HG02763 (cell line): ENCODE measurements around the gene SIX1.

Experiments
- ATAC-seq: cut with Tn5 transposase; IDR thresholded peaks from one replicate; pipeline ENCODE4 v1.9.1; 2021; ENCODE audit warnings: mild to moderate bottlenecking, moderate library complexity; ENCODE audit not compliant: unreplicated experiment

The SIX1 gene

GRCh38 chr14:60655898-60656685, 6.8 kb upstream of the SIX1 start:
- no peak for ATAC-seq

- no peak for ATAC-seq
Measured at GRCh38 chr14:60655119-60655897, 6.0 kb upstream of the SIX1 start.

DNA sequence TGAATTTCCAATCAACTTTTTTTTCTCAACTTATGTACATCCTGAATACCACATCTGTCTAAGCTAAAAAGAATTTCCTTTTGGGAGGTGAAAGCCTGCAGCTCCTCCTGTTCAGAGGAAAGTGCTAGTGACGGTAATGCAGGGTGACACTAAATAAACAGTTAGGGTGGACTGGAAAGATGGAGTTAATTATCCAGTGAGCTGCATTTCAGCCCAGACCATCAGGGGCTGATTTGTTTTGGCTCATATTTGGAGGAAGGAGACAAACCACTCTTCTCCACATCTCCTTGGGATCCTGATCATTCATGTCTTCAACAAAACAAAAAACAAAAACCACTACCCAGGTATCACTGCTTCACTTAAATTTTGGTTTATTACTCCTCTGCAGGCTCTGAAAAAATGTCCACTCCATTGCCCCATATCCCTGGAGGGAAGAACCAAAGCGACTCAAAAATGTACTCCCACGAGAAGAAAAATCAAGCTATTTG, 5.1 kb upstream of the SIX1 start:
- no peak for ATAC-seq

DNA sequence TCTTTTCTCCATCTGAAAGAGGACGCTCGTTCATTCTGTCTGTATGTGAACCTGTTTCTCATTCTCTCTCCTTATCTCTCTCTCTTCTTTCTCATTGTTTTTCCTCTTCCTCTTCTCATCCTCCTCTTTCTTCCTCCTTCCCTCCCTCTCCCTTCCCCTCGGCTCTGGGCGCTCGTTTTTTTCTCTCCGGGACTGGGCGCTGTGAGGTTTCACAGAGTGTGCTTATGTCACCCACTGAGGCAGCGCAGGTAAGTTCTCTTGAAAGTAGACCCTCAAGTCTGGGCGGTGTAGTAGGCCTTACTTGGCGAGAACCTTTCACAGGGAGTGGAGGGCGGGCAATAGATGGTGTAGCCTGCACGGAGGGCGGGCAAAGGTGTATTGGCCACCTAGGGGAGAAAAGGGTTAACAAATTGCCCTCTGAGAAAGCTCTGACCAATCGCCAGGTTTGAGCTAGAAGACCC, 4.5 kb upstream of the SIX1 start:
- ATAC-seq, result no peak

DNA sequence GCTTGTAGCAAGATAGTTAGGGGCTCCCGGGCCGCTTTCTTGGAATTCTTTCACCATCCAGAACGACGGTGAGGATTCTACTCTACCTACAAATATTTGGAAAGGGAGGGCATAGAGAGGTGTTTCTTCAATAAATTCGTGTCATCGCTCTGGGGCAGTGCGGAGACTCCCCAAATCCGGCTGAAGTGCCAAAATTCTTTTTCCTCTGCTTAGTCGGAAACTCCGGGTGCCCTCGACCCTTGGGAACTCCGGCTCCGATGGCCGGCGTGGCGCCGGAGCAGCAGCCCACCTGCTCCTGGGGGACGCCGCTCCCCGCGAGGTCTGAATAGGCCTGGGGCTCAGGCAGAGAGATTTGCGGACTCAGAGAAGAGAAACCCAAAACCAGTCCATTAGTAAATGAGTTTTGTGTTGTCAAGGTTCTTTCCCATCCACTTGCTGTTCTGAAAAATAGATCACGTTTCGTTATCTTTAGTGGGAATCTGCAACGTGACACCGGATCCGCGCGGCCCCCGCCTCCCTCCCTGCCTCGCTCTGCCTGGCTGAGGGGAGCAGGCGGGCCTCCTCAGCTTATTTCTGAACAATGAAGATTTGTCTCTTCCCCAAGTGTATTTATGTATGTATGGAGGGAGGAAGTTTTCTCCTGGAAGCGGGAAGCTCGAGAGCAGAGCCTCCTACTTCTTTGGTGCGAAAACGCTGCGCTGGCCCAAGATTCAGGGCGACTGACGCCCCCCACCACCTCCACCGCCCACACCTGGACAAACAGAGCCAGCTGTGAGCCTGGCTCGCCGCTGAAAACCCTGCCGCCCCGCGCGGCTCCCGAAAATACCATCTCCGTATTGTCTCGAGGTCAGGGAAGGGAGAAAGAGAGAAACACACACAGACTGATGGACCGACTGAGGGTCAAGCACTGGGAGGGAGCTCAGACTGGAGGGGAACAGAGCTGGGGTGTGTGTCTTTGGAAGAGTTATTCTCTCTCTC, 3.7 kb upstream of the SIX1 start:
- ATAC-seq, result no peak

GRCh38 chr14:60651796-60652673, 2.8 kb upstream of the SIX1 start:
- ATAC-seq, result no peak

DNA sequence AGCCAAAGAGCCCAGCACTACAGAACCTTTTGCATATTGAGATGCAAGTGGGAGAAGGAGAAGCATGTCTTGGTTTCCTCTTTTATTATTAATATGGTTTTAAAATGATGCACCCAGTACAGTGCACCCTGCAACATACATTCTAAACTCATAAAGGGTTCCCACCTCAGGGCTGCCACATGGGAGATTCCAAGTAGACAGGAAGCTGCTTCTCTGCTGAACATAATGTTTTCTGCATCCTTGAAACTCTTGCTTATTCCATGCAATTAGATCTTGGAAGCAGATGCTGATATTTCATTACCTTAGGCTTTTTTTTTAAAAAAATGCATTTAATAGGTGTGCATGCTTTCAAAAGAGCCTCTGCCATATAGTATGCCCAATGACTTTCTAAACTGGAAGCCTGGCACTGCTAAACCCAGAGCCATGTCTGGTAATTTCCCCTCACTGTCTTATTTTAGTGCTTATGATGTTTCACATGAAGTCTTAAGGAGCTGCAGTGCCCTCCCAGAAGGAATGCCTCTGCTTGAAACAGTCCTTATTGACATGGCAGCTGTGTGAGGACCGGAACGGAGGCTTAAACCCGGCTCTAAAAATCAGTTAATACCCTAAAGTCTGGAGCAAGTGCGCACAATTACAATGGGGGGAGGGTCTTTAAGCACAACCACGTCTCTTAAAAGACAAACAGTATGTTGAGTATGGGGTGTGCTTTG, 2.0 kb upstream of the SIX1 start:
- no peak for ATAC-seq

- ATAC-seq, result no peak
Measured at GRCh38 chr14:60650373-60650961, 1.2 kb upstream of the SIX1 start.

- ATAC-seq, result no peak
Measured at GRCh38 chr14:60649875-60650372, 647 bp upstream of the SIX1 start.

GRCh38 chr14:60648249-60648933, 886 bp downstream of the SIX1 start:
- ATAC-seq, result no peak

DNA sequence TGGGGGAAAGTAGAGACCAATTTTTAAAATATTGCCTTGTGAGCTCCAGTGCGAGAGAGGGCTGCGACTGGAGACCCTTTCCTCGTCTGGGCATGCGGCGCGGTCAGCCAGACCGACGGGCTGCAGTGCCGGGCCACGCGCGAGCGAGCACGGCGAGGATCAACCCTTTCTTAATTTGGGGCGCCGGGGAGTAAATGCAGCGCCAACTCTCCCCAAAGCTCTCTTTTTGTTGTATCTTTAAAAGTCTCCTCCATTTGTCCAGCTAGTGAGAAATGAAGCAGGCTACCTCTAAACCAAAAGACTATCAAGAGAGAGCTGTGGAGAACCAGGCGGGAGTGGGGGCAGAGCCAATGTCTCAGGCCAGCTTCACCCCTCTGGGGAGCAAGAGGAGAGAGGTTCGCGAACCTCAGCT, 1.4 kb downstream of the SIX1 start:
- no peak for ATAC-seq

DNA sequence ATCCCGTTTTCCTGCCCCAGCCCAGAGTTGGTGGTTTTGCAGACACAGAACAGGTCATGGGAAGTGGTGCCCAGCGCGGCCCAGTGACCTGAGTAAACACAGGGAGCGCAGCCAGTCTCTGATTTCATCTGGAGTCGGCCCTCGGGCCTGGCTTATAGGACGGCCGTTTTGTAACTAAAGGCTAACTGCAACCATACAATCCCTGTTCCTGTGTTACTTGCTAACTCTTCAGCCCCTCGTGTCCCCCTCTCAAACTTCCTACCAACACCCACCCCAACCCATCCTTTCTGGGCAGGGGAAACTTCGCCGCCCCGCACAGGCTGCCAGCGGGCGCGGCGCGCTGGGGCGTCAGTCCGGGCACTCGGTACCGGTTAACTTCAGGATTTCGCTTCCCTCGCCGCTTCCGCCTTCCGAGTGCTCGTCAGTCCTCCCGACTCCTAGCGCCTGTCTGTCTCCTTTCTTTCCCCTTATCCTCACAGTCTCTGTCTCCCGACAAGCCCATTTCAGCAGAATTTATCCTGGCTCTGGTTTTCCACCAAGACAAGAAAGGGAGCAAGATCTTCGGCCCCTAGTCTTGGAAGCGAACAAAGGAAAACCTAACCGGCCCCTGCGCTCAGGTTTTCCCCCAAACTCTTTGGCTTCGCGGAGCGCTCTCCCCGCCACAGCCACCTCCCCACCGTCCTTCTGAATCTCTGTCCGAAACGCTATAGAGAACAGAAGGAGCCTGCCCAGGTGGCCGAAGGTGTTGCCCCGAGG, 2.0 kb downstream of the SIX1 start:
- no peak for ATAC-seq

GRCh38 chr14:60646226-60646818, 3.0 kb downstream of the SIX1 start:
- no peak for ATAC-seq

- ATAC-seq, result no peak
Measured at GRCh38 chr14:60645126-60645741, 4.0 kb downstream of the SIX1 start.

DNA sequence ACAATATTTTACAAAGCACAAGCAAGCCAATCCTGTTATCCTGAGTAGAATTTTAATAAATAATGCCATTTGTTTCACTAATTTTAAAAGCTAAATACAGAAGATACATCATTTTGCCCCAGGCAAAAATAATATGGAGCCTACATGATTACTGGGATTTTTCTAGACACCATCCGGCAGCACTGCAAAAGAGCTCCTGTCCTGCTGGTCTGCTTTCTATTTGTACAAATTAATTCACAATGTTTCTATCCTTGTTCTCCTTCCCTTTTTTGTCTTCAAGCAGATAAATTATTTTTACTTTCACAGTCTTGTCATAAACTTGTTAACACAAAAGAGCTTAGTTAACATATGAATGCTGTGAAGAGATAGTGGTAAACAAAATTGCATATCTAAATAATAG, 4.6 kb downstream of the SIX1 start:
- ATAC-seq, result no peak

DNA sequence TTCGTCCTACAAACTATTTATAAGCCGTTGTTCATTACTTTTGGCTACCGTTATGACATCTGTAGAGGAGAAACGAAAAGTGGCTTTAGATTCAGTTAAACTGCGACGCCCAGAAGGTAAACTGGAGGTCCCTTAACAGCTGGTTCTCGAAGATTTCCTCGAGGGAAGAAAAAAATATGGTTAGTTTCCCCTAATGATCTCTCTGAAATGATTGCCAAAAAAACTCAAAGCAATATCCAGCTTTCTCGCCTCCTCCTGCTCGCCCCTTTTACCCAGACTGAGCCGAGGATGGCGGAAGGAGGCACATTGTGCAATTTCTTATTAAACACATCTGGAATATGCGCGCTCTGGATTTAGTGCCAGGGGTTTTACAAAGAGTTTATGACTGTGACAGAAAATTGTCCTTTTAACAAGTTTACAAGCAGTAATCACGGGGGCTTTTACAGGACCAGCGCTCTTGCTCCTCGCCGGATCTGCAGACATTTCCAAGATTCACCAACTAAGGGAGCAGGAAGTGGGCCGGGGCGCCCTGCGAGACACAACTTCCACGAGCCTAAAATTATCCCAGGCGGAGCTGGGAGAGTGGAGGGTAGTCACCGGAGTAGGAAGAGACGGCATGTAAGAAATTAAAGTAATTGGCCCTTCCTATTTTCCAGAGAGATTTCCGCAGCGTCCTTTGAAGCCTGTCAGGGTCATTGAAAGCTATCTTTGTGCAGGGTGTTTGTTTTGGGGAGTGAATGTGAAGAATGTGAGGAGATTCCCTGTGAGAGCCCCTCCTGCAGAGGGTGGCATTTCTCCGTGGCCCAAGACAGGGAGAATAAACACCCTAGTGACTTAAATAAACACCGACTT, 5.6 kb downstream of the SIX1 start:
- no peak for ATAC-seq
